Mesodermal cell (in vitro differentiated cells): ENCODE data around the gene CTRB1.
A peak's percentile ranks its signal among the peaks of the same experiment; 100 is the strongest.
"Not testable (repeated sequence)": the region's sequence is repeated elsewhere in the genome, so short reads cannot be mapped to it uniquely, and the experiment has no call there.

Experiments
- H3K27ac ChIP-seq: 2 replicates; pipeline ENCODE4 v1.7.0; 2013; ENCODE audit warnings: mild to moderate bottlenecking, low read depth, low read length, moderate library complexity; ENCODE audit not compliant: severe bottlenecking
- H3K36me3 ChIP-seq: 2 replicates; pipeline ENCODE4 v1.7.1; 2013; ENCODE audit warnings: mild to moderate bottlenecking, low read length, moderate library complexity; ENCODE audit not compliant: control insufficient read depth, insufficient read depth
- H3K4me1 ChIP-seq: one replicate; pipeline ENCODE4 v1.7.1; 2013; ENCODE audit warnings: mild to moderate bottlenecking, low read length; ENCODE audit not compliant: insufficient read depth, control insufficient read depth, poor library complexity, severe bottlenecking
- H3K4me3 ChIP-seq: 2 replicates; pipeline ENCODE4 v1.7.0; 2013; ENCODE audit warnings: low read length, control low read depth, mild to moderate bottlenecking; ENCODE audit not compliant: insufficient read depth, poor library complexity, severe bottlenecking; ENCODE audit errors: extremely low read depth
- H3K9me3 ChIP-seq: 2 replicates; pipeline ENCODE4 v1.7.1; 2013; ENCODE audit warnings: mild to moderate bottlenecking, low read length, moderate library complexity; ENCODE audit not compliant: control insufficient read depth
- WGBS, 2 experiments: methylation state at CpG; one replicate each; pipeline ENCODE4 v1.1.5; 2013; ENCODE audit warnings: missing lambda C conversion rate in 2 of 2; ENCODE audit not compliant: insufficient coverage in 2 of 2; 5-methylcytosine and 5-hydroxymethylcytosine counted together

The CTRB1 gene

DNA sequence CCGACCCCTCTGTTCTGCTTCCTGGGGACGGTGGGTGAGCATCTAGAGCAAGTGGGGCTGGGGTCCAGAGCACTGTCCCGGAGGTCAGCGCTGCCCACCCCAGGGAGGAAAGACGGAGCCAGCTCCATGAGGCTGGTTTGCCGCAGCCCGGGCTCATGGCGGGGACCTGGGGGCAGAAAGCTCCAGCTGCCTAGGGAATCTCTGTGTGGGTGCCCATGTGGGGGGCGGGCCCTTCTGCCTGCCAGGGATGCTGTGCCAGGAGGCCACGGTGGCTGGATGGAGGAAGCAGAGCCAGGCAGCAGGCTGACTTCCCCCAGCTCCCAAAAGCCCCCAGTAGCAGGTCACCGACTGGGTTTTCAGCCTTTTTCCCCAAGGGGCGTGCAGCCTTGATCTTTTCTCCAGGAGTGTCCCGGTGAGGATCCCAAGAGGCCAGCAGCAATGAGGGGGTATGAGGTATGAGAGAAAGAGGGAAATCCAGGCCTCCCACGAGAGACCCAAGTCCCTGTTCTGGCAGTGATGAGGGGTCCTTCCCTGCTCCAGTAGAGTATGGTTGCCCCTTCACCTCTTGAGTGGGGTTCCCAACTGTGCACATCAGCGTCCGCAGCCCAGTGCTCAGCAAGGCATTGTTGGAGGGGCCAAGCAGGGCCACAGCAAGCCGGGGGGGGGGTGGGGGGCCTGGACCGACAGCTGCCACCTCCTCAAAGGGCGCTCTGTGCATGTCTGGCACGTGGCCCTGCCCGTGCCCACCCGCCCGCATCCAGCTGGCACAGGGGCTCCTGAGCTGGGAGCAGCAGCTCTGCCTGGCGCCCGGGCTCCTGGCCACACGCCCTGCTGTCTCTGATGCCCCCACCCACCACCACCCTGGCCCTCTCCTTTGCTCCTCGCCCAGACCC lies 48.2 kb downstream of the CTRB1 start:
- no peak overlapping the region for H3K27ac ChIP-seq
- 91 to 92% methylated on average over 22 to 23 of the region's 27 CpGs for WGBS, 2 experiments
- H3K9me3 ChIP-seq: no peaks in the 10 kb centered on the region
- peak overlapping the region; percentile 96 for H3K4me3 ChIP-seq
- H3K4me1 ChIP-seq: peaks cover 41% of the 10 kb centered on the region
- peaks cover 26% of the 10 kb centered on the region for H3K36me3 ChIP-seq

- Histone ChIP-seq H3K9me3 (no peaks in the 10 kb centered on the region), H3K4me1 (peaks cover 40% of the 10 kb centered on the region), H3K4me3 (no peak overlapping the region), H3K27ac (no peak overlapping the region), H3K36me3 (peaks cover 18% of the 10 kb centered on the region)
- 67 to 80% methylated on average over 5 to 6 of the region's 10 CpGs for WGBS, 2 experiments
Observed at GRCh38 chr16:75267631-75268264, 49.0 kb downstream of the CTRB1 start.

DNA sequence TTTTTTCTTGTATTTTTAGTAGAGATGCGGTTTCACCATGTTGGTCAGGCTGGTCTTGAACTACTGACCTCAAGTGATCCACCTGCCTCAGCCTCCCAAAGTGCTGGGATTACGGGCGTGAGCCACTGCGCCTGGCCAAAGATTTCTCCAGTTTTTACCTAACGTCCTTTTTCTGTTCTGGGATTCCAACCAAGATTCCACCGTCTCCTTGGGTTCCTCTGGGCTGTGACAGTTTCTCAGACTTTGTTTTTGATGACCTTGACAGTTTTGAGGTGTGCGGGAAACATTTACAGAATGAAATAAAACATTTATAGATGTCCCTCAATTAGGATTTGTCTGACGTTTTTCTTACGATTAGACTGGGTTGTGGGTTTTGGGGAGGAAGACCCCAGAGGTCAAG lies 50.6 kb downstream of the CTRB1 start:
- not testable (repeated sequence) for H3K27ac ChIP-seq, H3K36me3 ChIP-seq, H3K9me3 ChIP-seq, H3K4me3 ChIP-seq
- 90 to 99% methylated on average over 6 of the region's 9 CpGs for WGBS, 2 experiments
- peaks cover 38% of the 10 kb centered on the region for H3K4me1 ChIP-seq

DNA sequence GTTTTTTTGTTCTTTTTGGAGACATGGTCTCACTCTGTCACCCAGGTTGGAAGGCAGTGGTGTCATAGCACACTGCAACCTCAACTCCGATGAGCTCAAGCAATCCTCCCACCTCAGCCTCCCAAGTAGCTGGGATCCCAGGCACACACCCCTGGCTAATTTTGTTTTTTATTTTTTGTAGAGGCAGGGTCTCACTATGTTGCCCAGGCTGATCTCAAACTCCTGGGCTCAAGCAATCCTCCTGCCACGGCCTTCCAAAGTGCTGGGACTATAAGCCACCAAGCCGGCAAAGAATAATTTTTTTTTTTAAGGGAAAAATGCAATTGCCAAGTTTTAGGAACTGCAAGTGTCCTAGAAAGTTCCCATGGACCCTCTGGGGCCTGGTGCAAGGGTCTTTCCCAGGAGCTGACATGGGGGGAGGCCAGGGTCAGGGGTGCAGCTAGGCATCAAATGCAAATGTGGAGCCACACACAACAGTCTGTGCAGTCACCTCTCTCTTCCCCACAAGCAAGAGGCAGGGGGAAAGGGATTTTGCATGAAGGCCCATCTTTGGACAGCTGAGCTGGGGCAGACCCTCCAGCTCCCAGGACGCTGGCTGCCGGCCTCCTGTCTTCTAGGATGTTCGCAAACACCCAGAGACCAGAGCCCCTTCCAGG lies 52.8 kb downstream of the CTRB1 start:
- Histone ChIP-seq H3K27ac (peak overlapping the region; percentile 83), H3K36me3 (no peaks in the 10 kb centered on the region), H3K9me3 (no peaks in the 10 kb centered on the region), H3K4me1 (peaks cover 30% of the 10 kb centered on the region), H3K4me3 (no peak overlapping the region)
- WGBS, 2 experiments: 80 to 84% methylated on average over 6 of the region's 6 CpGs

GRCh38 chr16:75272097-75272551 lies 53.3 kb downstream of the CTRB1 start:
- Histone ChIP-seq H3K27ac (peak overlapping the region; percentile 83), H3K4me3 (no peak overlapping the region), H3K9me3 (no peaks in the 10 kb centered on the region), H3K4me1 (peaks cover 28% of the 10 kb centered on the region), H3K36me3 (no peaks in the 10 kb centered on the region)
- 66 to 67% methylated on average over 10 to 11 of the region's 12 CpGs for WGBS, 2 experiments

GRCh38 chr16:75272629-75273028 lies 53.8 kb downstream of the CTRB1 start:
- not testable (repeated sequence) for H3K9me3 ChIP-seq, H3K4me3 ChIP-seq, H3K36me3 ChIP-seq
- WGBS, 2 experiments: 94 to 97% methylated on average over 8 to 10 of the region's 10 CpGs
- peak overlapping the region; percentile 83 for H3K27ac ChIP-seq
- H3K4me1 ChIP-seq: peaks cover 26% of the 10 kb centered on the region

DNA sequence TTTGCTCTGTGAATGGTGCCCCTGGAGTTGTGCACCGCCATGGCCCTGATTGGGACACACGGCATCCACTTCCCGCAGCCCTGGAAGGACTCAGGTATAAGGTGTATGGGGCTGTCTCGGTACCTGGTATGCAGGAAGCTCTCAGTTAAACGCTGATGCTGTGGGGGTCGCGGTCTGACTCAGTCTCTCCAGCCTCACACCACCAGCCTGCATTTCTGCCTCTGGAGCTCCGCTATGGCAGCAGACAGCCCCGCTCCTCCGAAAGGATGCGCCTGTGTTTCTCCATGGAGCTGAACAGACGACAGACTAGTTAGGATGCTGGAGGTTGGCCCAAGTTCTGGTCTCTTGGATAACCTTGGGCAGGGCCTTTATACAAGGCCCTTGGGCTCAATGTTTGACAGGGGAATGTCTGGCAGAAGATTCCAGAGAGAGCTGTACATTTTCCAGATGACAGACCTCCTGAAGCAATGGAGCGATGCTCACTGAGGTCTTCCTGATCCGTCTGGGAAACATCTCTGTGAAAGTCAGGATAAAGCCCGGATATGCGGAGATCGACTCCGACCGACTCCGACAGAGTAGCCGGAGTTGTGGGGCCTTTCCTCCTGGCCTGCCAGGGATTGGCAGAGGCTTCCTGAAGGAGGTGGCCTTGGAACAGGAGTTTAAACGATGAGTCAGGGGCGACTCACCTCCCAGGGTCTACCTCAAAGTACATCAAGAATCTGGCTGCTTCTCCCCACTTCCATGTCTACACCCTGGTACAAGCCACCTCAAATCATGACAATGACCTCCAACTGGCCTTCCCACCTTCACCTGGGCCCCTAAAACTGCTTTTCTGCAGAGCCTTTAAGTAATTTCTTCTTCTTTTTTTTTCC lies 54.5 kb downstream of the CTRB1 start:
- Histone ChIP-seq H3K27ac (peak overlapping the region; percentile 62), H3K4me1 (peaks cover 20% of the 10 kb centered on the region), H3K4me3 (no peak overlapping the region), H3K9me3 (no peaks in the 10 kb centered on the region), H3K36me3 (no peaks in the 10 kb centered on the region)
- WGBS, 2 experiments: 84 to 92% methylated on average over 15 to 21 of the region's 23 CpGs
